ENCODE measurements around the gene NR2F6. TPM values are rescaled to one million over a fixed set of nuclear protein-coding genes. Genes with fewer than 3 reads are reported as not detected.

The NR2F6 gene
- total RNA-seq, 1 donor from 2014 or later = 6.3 TPM

GRCh38 chr19:17266026-17266425 is 20.3 kb upstream of the NR2F6 start:
- intact Hi-C loops (cut with micrococcal nuclease) = loop anchor here (2.0 to 10.0 kb wide), 4 partner anchors 17 to 191 kb away; partner anchors contain the start of genes CCDC194, HAUS8, MYO9B and OCEL1

GRCh38 chr19:17264641-17264979 is 18.9 kb upstream of the NR2F6 start, which contains the start of gene USHBP1:
Gene USHBP1, minus strand, starts transcription at chr19:17264745. Its CDS starts 446 bp downstream, at chr19:17264299.
- intact Hi-C loops (cut with micrococcal nuclease) = loop anchor here (10.0 kb wide), 2 partner anchors 130 to 190 kb away; partner anchors contain the start of genes CCDC194, HAUS8 and MYO9B

- intact Hi-C loops (cut with micrococcal nuclease) = loop anchor here (10.0 kb wide), 2 partner anchors 131 to 189 kb away; partner anchors contain the start of genes CCDC194, HAUS8 and MYO9B
Measured at GRCh38 chr19:17263712-17264640, 18.3 kb upstream of the NR2F6 start.

- intact Hi-C loops (cut with micrococcal nuclease) = loop anchor here (10.0 kb wide), 2 partner anchors 132 to 188 kb away; partner anchors contain the start of genes CCDC194, HAUS8 and MYO9B
Measured at GRCh38 chr19:17262557-17262956, 16.8 kb upstream of the NR2F6 start.

GRCh38 chr19:17260842-17261325 is 15.2 kb upstream of the NR2F6 start:
- intact Hi-C loops (cut with micrococcal nuclease) = loop anchor here (1.0 to 10.0 kb wide), 3 partner anchors 21 to 186 kb away; partner anchors contain the start of genes CCDC194, HAUS8 and MYO9B

GRCh38 chr19:17259934-17260333 is 14.2 kb upstream of the NR2F6 start:
- intact Hi-C loops (cut with micrococcal nuclease) = loop anchor here (1.0 to 10.0 kb wide), 3 partner anchors 22 to 185 kb away; partner anchors contain the start of genes CCDC194, HAUS8 and MYO9B

- intact Hi-C loops (cut with micrococcal nuclease) = no loop called here
Measured at GRCh38 chr19:17259118-17259780, 13.5 kb upstream of the NR2F6 start.

- intact Hi-C loops (cut with micrococcal nuclease) = no loop called here
Measured at GRCh38 chr19:17256130-17256529, 10.4 kb upstream of the NR2F6 start.

GRCh38 chr19:17255150-17255621 is 9.5 kb upstream of the NR2F6 start:
- intact Hi-C loops (cut with micrococcal nuclease) = no loop called here

- intact Hi-C loops (cut with micrococcal nuclease) = no loop called here
Measured at GRCh38 chr19:17254636-17255035, 8.9 kb upstream of the NR2F6 start.

- intact Hi-C loops (cut with micrococcal nuclease) = no loop called here
Measured at GRCh38 chr19:17249887-17250548, 4.3 kb upstream of the NR2F6 start.

- intact Hi-C loops (cut with micrococcal nuclease) = no loop called here
Measured at GRCh38 chr19:17248011-17248776, 2.5 kb upstream of the NR2F6 start.

- intact Hi-C loops (cut with micrococcal nuclease) = no loop called here
Measured at GRCh38 chr19:17246681-17247425, 1.1 kb upstream of the NR2F6 start.

- intact Hi-C loops (cut with micrococcal nuclease) = no loop called here
Measured at GRCh38 chr19:17244618-17245534, 843 bp downstream of the NR2F6 start.

- intact Hi-C loops (cut with micrococcal nuclease) = no loop called here
Measured at GRCh38 chr19:17243830-17244617, 1.7 kb downstream of the NR2F6 start.

- intact Hi-C loops (cut with micrococcal nuclease) = no loop called here
Measured at GRCh38 chr19:17243211-17243829, 2.4 kb downstream of the NR2F6 start.
